Measurements from ENCODE around the gene ZCCHC12.
"Not testable (repeated sequence)": the region's sequence is repeated elsewhere in the genome, so short reads cannot be mapped to it uniquely, and the experiment has no call there.

ZCCHC12 gene

DNA sequence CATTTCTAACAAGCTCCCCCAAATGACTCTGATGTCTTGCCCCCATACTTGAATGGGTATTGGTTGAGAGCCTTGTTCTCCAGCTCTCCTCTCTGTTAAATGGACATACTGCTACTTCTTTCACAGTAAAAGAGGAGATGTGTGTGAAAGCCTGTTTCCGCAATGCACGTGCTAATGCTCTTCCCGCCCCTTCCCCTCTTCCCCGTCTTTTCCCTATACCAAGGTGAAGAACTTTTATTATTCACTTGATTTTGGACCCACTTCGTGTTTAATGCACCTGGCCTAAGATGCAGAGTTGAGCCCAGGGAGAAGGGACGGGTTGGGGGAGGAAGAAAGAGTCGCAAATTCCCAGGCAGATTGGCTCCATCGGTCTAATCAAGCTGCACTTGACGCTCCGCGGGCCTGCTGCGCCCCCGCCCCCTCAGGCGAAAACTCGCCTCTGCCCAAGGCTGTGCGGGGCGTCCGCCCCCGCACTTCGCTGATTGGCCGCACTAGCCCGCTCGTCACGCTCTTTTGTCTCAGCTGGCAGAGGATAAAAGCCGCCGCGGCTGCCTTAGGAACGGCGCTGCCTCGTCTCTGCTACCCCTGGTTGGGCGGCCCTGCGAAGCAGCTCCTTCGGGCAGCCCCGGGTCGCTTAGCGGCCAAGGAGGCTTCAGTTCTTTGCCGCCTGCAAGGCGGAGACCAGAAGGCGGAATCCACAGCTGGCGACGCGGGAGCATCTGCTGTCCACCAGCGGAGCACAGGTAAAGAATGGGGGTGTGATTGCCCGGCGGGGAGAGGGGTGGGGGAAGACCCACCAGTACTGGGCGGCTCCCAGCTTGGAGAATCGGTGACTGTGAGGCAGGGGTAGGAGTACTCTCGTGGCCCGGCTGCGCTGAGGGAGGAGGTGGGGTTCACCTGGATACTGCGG, at the start of gene ZCCHC12:
TSS of gene ZCCHC12 (plus strand) at position 562 of the 910 bp plus-strand sequence. CDS start 1,421 bp downstream, outside the sequence.
- no peak for DNase-seq (ENCODE audit: low read depth in 1 of 2, low spot score in 1 of 2)

DNA sequence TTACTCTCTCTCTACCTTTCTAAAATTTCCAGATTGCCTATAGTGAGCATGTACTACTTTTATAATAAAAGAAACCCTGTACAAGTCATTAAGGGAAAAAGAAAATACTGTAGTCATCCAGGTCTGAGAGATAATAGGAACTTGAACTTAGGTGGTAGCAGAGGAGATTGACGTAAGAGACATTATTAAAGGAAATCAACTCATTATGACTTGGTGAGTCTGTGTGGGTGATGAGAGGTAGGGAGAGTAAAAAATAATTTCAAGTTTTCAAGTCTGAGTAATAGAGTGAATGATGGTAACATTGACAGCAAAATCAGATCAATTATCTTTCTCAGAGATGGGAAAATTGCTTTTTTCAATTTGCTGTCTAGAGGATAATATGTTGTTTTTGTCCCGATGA, 44.0 kb upstream of the ZCCHC12 start:
- DNase-seq (ENCODE audit: low read depth in 1 of 2, low spot score in 1 of 2) = no peak

DNA sequence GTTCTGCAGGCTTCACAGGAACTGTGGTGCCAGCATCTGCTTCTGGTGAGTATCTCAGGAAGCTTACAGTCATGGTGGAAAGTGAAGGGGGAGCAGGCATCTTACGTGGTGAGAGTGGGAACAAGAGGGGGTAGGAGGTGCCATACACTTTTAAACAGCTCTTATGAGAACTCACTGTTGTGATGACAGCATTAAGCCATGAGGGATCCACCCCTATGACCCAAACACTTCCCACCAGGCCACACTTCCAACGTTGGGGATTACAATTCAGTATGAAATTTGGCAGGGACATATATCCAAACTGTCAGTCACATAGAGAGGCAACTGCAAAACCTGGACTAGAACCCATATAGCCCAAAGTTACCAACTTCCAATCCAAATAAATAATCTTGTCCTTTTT, 43.1 kb upstream of the ZCCHC12 start:
- DNase-seq (ENCODE audit: low read depth in 1 of 2, low spot score in 1 of 2) = no peak

DNA sequence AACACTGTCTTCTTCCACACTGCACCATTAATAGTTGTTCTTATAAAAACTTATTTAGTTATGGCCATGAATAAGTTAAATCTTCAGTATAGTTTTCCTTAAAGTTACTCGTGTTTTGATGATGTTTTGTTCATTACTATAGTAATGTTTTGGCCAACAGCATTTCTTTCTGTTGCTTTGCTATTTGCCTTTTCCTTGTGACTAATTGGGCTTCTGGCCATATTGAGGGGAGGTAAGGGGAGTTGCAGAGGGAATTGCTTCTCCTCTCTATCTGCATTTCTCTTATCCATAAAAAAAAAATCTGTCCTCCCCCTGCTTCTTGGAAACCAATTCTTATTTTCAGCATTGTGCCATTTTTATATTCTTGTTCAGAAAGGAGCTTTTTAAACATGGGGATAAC, 42.7 kb upstream of the ZCCHC12 start:
- no peak for DNase-seq (ENCODE audit: low read depth in 1 of 2, low spot score in 1 of 2)

DNA sequence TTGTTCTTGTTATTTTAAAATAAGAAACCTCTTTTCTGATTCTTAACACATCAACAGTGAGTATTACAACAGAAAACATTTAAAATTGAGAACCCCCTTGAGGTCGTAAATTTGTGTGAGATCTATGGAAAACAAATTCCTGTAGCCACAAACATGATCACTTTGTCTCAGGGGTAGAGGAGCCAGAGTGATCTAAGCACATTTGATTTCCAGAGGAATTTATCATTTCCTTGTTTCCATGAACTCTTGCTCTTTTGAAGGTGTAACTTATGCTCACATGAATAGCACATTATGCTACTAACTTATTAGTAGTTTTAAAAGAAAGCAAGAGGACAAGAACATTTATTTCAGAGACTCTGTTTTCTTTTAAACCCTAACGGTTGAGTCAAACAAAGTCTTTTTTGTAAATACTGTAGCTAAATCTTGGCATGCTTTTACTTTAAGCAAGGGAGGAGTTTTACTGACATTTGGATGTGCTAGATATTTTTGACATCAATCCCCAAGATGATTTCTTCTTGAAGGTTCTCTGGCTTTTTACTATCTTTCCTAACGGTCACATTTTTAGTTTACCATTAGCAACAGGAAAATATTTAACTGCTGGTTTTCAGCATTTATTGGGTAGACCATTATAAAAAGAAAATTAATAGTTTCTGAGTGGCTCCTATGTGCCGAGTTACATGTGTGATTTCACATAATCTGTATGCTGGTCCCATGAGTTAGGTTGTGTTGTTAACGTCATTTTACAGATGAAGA, 27.9 kb upstream of the ZCCHC12 start:
- DNase-seq (ENCODE audit: low read depth in 1 of 2, low spot score in 1 of 2) = no peak

DNA sequence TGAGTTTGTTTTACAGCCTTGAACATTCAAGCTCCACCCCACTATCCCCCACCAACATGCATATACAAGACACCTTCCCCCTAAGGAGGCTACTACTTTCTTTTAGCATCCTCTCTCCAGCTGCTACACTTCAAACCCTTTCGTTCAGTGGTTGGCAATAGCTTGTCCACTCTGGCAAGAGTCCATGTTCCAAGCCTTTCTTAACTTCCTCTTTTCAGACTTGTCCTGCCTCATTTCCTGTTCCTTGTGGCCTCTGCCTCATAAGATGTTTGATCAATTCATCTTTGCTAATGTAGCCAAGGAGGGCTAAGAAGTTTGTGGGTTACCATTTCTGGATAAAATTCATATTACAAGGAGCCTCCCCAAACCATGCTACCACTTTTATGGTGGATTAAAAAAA, 20.8 kb upstream of the ZCCHC12 start:
- no peak for DNase-seq (ENCODE audit: low read depth in 1 of 2, low spot score in 1 of 2)

DNA sequence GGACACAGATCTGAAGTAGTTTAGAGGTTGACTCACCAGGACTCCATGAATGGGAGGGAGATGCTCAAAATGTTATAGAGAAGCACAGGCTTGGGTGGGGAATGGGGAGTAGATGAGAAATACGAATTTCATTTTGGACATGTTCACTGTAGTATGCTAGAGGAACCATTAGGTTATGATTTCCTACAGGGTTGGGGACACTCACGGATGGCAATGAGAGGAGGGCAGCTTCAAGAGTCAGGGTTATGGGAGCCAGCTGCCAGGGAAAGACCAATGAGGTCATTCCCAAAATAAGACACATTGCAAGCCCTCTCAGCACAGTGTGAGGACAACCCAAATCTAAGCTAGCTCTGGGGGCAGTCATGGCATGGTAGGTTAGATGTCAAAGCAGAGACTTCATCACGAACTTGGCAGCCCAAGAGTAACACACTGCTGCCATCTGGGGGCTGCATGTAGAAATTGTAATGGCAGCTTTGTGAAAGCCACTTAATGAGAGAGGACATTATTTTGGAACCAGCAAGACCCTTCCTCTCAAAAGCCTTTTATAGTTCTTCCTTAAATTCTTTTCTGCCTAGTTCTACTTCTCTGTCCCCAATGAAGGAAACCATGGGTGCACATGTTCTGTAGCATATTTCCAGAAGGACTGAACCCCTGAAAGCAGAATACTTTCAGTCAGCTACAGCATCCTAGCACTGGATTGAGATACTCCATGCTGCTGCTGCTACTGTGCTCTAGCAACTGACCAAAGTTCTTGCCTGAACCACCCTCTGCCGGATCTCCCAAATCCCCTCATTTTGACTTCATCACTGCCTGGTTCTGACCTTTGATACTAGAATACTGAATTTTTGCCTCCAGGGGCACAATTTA, 16.2 kb upstream of the ZCCHC12 start:
- no peak for DNase-seq (ENCODE audit: low read depth in 1 of 2, low spot score in 1 of 2)

DNA sequence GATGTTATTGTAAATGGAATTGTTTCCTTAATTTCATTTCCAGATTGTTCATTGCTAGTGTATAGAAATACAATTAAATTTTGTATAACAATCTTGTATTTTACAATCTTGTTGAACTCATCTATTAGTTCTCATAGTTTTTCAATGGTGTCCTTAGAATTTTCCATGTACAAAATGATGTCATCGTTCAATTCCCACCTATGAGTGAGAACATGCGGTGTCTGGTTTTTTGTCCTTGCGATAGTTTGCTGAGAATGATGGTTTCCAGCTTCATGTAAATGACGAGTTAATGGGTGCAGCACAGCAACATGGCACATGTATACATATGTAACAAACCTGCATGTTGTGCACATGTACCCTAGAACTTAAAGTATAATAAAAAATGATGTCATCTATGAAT, 6.4 kb upstream of the ZCCHC12 start:
- not testable (repeated sequence) for DNase-seq (ENCODE audit: low read depth in 1 of 2, low spot score in 1 of 2)

DNA sequence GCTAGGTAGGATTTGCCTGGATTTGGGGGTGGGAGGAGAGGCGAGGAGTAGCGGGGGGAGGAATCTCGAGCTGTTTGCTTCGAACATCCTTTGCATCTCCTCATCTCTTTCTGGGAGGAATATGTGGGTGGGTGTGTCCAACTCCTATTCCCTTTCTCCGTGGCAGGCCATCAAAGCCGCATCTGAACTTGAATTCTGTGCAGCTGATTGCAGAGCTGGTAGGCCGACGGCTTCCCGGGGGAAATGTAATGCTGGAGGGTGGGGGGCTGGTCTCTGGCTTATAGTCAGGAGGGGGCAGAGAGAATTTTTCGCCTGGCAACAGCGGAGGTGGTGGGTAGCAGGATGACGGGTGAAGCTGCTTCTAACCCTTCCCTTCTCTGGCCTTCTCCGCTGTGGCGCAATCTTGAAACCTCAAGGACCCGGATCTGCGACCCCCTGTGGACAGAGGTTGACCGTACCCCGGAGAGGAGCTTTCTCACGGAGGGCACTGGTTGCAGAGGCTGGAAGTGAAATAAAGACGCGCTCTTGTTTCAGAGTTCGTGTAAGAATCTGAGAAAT, 628 bp downstream of the ZCCHC12 start:
- no peak for DNase-seq (ENCODE audit: low read depth in 1 of 2, low spot score in 1 of 2)

DNA sequence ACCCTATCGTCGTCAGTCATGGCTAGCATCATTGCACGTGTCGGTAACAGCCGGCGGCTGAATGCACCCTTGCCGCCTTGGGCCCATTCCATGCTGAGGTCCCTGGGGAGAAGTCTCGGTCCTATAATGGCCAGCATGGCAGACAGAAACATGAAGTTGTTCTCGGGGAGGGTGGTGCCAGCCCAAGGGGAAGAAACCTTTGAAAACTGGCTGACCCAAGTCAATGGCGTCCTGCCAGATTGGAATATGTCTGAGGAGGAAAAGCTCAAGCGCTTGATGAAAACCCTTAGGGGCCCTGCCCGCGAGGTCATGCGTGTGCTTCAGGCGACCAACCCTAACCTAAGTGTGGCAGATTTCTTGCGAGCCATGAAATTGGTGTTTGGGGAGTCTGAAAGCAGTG, 1.6 kb downstream of the ZCCHC12 start:
- DNase-seq (ENCODE audit: low read depth in 1 of 2, low spot score in 1 of 2) = no peak

DNA sequence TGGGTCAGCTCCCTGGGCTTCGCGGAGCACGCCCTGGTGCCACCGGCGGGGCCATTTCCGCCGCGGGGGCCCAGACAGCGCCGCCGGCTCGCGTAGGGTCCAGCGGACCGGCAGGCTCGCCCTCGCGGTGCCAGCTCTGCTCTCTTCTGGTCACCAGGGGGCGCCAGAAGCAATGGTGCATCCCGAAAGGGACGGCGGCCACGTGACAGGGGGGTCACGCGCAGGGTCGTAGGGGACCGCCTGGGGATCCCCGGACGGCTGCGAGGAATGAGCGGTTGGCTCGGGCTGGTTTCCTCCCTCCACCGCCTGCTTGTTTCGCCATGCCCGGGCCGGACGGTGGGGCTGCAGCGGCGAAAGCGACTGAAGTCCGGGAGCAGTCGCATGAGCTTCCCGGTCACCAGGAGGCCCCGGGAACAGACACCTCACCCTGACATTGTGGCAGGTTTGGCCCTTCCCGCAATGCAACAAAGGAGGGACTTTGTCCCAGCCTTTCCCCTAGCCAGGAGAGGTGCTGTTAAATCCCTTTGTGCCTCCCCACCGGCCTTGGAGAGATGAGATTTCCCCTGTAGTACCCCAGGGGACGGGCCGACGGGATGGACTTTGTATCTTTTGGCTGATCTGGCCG, 15.8 kb downstream of the ZCCHC12 start:
- DNase-seq (ENCODE audit: low read depth in 1 of 2, low spot score in 1 of 2) = peak; percentile 4 to 28

DNA sequence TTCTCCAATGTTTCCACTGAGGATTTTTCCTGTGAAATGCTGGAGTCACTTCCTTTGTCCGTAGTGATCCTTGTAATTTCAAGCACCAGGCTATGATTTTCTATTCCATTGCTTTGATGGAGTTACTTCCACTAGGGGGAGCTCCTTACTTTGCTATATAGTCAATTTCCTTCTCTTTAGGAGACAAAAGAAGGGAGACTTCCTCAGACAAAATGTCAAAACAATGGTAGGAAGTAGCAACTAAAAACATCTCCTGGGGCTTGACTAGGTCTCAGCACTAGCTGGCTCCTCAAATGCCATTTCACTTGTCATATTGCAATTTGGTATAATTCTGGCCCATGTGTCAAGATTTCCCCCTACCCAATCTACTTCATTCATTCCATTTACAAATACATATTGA, 24.1 kb downstream of the ZCCHC12 start:
- no peak for DNase-seq (ENCODE audit: low read depth in 1 of 2, low spot score in 1 of 2)

DNA sequence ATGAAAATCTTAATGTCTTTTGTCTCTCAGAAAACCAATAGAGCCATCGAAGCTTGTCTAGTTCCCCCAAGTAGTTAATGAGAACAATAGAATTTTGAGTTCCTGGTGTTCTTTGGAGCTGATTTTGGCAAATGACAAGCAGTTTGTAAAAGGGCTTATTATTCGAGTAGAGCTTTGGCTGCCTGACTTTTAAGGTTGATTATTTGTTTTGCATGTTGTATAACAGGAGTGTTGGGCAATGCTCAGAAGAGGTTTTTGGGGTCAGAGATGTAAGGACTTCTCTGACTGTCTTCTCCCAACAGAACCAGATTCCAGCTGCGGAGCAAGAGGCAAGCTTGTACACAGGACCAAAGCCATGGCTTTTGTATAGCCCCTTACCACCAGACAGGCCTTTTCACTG, 30.0 kb downstream of the ZCCHC12 start:
- no peak for DNase-seq (ENCODE audit: low read depth in 1 of 2, low spot score in 1 of 2)

DNA sequence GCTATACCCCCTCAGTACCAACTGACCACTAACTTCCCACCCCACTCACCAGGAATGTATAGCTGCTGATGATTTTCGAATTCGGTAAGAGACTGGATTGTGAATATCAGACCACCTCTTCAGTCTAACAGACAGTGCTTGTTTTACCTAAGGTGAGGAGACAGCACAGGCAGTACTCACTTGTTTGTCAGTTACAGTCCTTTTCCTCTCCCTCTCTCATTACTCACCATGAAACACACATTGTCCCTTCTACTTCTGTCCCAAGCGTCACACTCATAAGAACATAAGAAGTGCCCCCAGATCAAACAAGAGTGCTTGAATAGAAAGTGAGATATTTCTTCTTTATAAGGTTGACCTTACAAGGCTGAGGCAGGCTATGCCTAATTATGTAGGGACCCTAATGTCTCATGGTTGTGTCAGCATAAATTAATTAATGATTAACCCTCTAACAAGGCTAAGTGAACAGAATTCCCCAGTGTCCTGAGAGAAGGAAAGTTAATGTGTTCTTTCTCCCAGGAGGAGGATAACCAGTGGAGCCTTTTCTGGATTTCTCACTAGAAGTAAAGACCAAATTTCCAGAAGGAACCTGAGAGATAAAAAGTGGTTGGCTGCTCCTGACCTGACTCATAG, 32.2 kb downstream of the ZCCHC12 start:
- no peak for DNase-seq (ENCODE audit: low read depth in 1 of 2, low spot score in 1 of 2)

DNA sequence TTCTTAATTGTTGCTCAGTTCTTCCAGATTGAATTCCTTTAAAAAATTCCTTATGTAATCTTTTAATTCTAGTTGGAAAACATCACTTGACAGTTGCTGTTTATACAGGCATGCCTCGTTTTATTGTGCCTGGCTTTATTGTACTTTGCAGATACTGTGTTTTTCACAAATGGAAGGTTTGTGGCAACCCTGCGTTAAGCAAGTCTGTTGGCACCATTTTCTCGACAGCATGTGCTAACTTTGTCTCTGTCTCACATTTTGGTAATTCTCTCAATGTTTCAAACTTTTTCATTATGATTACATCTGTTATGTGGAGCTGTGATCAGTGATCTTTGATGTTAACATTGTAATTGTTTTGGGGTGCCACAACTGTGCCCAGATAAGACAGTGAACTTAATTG, 33.4 kb downstream of the ZCCHC12 start:
- no peak for DNase-seq (ENCODE audit: low read depth in 1 of 2, low spot score in 1 of 2)

DNA sequence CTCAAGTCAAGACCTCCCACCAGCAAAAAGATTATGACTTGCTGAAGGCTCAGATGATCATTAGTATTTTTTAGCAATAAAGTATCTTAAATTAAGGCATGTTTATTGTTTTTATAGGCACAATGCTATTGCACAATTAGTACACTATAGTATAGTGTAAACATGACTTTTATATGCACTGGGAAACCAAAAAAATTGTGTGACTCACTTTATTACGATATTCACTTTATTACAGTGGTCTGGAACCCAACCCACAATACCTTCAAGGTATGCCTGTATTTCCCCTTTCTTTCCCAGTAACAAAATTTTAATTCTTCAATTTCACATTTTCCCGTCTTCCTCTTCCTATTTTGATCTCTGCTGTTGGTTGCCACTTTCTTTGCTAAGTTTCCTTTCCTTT, 37.7 kb downstream of the ZCCHC12 start:
- no peak for DNase-seq (ENCODE audit: low read depth in 1 of 2, low spot score in 1 of 2)

DNA sequence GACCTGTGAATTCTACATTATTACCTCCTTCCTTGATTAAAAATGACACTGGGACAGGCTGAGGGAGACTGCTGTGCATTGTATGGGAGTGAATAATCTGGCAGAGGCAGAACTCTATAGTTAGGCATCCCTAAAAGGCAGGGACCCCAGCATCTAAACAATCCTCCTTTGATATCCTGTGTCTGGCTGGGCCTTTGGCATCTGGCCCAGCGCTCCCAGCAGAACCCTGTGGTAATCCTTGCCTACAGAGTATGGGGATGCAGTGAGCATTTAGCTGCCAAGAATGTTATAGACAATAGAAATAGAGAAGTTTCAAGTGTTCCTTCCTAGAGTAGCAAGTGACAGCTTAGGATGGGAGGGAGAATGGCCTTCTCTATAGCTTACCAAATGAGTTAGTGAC, 38.5 kb downstream of the ZCCHC12 start:
- DNase-seq (ENCODE audit: low read depth in 1 of 2, low spot score in 1 of 2) = no peak

DNA sequence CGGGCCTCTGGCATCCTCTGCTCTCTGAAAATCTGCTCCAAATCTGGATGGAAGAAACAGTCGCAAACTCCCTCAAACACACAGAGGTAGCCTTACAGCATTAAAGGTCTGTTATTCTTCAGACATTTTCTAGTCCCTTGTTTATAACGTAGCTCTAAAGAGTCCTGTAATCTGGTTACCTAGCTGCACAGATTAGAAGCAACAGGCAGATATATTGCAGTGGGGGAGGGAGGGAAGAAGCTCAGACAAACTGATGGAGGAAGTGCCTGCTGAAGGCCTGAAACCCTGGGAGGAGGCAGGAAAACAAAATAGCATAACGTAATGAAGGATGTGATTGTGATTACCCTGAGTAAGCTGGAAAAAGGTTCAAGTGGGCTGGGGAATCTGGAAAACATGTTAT, 39.4 kb downstream of the ZCCHC12 start:
- DNase-seq (ENCODE audit: low read depth in 1 of 2, low spot score in 1 of 2) = no peak

DNA sequence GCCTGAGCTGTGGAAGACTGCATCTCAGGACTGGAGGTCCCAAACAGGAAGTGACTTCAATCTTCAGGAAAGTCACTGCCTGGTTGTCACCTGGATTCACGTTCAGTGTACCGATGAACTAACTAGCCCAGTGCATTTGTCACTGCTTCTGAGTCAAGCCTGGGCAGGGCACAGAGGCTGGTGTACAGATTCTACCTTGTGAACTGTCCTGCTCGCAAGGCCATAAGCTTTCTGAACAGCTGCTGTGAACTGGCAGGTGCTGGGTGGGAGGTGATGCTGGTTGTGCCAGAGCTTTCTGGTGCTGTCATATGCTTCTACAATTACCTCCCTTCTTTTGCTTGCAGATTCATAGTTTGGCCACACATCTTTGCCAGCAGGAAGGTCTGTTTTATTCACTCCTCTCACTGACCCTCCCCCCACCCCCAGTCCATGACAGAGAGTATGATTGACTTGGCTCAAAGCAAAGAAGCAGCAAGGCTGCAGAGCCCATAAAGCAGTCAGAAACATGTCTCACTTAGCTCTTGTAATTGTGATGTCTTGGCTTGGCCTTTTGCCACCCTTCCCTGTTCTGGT, 40.5 kb downstream of the ZCCHC12 start:
- DNase-seq (ENCODE audit: low read depth in 1 of 2, low spot score in 1 of 2) = no peak

DNA sequence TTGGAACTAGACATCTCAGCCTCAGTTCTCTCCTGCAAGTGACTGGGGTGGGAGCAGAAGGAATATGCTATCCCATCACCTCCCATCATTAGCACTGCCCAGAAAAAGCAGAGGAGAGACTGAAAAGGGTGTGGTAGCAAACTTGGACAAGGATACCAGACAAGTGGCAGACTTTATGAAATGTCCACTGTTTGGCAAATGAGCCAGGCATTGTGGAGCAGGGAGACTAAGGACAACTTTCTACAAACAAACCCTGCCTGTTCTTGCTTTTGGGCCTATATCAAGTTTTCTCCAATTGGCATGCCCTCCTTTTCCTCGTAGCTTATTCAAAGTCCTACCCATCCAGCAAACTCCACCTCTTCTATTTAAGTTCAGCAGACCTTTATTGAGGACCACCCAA, 41.6 kb downstream of the ZCCHC12 start:
- no peak for DNase-seq (ENCODE audit: low read depth in 1 of 2, low spot score in 1 of 2)
